GM13977 (cell line): ENCODE results near the gene DPM3.

Experiments used
- DNase-seq: peaks from one replicate; pipeline ENCODE4 v3.0.0; 2012; ENCODE audit warnings: low spot score
- CTCF ChIP-seq: IDR thresholded peaks from 2 replicates; pipeline ENCODE4 v1.5.1; 2012; ENCODE audit warnings: mild to moderate bottlenecking, control low read depth; ENCODE audit not compliant: insufficient read depth; ENCODE audit errors: extremely low read depth, missing control alignments
- in situ Hi-C: fragments of 300-500 bp; cut with MboI; formaldehyde crosslinking; loops from one replicate; pipeline ENCODE4 v1.12.0; 2022; ENCODE audit warnings: low sequenced_read_pairs, low pct_unique_long_range_greater_than_20kb, mixed read lengths, inconsistent platforms; ENCODE audit not compliant: unreplicated experiment

The DPM3 gene

DNA sequence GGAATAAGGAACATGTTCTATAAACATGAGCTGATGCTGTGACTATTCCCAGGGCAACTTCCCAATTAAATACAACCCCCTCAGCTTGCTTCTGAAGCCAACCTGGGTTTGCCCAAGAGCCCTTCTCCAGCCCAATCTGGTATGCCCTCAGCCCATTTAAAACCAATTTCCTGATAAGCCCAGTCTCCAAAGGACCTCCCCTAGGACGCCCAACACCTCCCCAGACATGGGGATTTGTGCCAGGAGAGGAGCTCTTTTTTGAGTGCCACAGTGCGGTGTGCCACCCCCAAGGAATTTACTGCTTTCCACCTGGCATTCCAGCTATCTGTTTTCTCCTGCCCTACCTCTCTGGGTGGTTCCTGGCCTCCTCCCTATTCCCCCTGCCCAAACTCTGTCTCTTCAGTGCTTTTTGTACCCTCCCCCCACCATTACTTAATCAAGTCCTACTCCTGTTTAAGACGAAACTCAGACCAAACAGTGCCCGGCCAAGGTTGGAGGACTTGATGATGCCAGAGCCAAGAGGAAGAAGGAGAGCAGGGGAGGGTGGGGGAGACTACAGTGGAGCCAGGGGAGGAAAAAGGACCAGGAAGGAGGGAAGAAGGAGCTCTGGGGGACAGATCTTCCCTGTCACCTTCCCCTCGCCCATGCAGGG lies 24.1 kb downstream of the DPM3 start:
- in situ Hi-C loops: no loop called here
- DNase-seq: no peak
- no peak for TF ChIP-seq CTCF

GRCh38 chr1:155113450-155113980 lies 26.8 kb downstream of the DPM3 start:
- in situ Hi-C loops: no loop called here
- no peak for TF ChIP-seq CTCF
- no peak for DNase-seq

DNA sequence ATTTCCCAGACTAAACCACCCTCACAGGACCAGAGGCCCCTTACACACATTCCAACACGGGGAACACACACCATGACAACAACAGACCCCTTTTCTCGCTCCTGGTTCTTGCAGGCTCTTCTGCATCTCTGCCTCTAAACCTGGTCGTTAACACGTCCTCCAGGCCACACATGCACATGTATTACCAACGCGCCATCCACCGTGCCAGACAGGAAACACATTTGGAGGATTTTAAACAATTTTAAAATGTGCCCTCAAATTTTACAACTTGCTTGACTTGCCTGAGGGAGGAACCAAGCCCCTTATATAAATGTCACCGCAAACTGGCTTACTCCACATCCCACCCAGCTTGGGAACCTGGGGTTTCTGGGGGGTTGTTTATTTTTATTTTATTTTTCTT lies 29.5 kb downstream of the DPM3 start:
- in situ Hi-C loops: no loop called here
- DNase-seq: no peak
- no peak for TF ChIP-seq CTCF

DNA sequence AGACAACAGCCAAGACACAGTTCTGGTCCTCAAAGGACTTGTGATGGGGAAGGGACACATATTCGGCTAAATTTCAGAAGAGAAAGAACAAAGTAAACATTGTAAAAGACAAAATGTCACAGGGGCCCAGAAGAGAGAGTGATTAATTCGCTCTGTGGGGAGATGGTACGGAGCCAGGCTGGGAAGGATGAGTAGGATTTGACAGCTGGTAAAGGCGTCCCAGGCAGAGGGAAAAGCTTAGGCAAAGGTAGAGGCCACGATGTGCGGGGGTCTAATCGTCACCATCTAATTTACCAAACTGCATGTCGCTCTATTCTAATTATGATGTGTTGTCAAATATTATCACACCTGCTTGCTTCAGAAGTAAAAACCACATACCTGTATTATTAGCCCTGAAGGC lies 29.9 kb downstream of the DPM3 start:
- no peak for TF ChIP-seq CTCF
- DNase-seq: no peak
- in situ Hi-C loops: no loop called here

- no peak for TF ChIP-seq CTCF
- DNase-seq: no peak
- in situ Hi-C loops: no loop called here
These were observed 32.0 kb downstream of the DPM3 start for GRCh38 chr1:155108296-155108695.

DNA sequence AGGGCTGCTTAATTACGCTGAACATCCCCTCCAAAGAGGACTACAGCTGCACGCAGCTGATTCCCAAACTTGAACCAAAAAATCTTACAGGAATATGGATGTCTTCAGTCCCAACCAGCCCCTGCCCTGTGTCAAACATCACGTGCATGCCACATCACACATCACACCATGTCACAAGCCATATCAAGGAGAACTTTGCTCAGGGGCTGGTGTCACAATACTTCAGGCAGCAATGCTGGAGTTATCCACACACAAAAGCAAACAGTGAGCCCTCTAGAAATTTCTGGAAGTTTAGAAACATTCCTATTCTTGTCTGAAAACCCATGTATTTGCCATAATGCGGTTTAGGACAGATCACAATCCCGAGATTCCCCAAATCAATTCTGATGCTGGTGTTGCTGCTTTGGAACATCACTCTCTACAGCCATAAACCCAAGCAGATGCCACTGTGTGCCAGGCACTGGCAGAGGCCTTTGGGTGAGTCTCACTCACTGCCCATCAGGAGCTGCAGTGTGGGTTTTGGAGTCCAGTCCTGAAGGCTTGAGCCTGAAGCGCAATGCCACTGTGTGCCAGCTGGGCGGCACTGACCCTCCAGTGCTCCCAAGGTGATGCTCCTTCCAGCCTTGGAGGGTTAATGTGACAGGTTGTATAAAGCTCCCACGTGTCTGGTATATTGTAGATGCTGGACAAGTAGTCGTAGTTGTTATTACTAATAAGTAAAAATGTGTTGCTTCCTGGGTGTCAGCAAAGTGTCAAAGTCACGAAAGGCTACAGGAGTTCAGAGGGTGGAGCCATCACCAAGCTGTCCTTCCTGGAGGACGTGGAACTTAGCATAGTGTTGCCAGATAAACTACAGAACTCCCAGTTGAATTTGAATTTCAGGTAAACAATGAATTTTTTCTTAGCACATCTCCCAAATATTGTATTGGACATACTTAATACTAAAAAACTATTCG lies 32.7 kb downstream of the DPM3 start:
- in situ Hi-C loops: no loop called here
- no peak for TF ChIP-seq CTCF
- DNase-seq: no peak
